ENCODE results near the gene FBXO41.

Gene FBXO41

DNA sequence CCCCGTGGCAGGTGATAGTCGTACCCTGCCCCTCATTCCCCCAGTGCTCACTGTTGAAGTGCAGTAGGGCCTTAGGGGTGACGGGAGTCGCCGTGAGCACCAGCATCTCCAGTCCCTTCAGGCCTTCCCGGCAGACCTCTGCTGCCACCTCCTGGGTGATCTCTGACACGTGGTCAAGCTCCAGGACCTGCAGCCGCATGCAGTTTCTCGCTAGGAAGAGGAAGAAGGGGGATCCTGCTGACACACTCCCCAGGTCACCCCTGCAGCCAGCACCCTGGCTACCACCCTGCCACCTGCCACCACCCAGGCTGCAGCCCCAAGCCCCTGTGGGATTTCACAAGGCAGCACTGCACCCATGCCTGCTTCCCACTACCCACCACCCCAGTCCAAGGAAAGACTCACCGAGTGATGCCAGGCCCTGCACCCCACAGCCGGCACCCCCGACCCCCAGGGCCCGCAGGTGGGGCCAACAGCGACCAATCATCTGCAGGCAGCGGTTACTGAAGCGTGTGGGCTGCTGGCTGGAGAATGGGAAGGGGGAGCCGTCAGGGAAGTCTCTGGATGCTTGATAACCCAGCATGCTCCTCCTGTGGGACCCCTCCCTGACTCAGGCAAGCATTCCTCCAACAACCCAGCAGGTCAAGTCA lies 23.8 kb downstream of the FBXO41 start:
- DNase-seq = no peak

DNA sequence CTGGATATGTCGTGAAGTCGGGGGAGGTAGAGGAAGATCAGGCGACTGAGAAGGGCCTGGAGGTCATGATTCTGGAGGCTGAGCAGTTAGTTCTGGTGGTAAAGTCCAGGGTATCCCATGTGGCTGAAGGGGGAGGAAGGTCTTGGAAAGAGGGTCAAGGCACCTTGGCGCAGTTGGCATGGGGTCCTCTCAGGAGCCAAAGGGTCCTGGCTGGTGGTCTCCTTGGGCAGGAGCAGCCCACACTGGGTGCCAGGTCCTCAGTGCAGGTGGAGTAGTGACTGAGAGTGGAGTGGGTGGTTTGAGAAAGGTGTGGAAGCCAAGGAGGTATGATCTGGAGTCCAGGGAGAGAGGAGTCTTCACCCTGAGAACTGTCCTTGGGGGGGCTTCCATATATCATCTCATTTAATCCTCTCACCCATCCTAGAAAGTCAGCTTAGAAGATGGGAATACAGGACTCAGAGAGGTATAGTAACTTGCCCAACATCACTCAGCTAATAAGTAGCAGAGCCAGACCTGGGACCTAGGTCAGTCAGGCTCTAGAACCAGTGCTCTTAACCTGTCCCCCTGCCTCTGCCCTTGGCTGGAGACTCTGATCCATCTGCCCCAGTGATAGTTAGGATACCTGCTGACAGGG lies 24.5 kb downstream of the FBXO41 start:
- DNase-seq = no peak

DNA sequence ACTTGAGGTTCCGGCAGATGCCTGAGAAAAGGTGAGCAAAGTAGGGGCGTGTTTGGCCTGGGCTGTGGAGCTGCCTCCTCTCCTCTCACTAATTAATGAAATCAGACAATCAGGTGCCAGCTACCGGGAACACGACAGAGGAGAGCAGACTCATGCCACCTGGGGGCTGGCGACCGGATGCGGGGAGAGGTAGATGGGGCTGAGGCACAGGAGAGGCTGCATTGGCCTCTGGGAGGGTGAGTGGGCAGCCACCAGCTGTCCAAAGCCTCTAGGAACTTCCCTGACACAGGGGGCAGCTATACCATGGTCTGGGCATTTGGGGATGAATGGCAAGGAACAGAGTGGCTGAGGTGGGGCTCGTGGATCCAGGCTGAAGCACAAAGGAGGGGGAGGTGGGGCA lies 25.0 kb downstream of the FBXO41 start:
- DNase-seq = no peak

DNA sequence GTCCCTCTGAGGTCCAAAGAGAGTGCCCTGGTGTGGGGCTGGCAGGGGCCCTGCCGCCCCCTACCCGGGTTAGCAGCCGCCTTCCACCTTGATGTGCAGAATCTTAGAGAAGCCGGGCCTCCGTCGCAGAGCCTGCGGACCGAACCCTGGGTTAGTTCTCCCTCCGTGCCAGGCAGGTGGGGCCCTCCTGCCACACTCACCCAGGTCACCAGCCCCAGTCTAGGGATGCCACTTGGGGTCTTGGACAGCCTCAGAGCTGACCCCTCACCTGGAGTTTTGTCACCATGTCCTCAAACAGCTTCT lies 25.4 kb downstream of the FBXO41 start:
- no peak for DNase-seq

DNA sequence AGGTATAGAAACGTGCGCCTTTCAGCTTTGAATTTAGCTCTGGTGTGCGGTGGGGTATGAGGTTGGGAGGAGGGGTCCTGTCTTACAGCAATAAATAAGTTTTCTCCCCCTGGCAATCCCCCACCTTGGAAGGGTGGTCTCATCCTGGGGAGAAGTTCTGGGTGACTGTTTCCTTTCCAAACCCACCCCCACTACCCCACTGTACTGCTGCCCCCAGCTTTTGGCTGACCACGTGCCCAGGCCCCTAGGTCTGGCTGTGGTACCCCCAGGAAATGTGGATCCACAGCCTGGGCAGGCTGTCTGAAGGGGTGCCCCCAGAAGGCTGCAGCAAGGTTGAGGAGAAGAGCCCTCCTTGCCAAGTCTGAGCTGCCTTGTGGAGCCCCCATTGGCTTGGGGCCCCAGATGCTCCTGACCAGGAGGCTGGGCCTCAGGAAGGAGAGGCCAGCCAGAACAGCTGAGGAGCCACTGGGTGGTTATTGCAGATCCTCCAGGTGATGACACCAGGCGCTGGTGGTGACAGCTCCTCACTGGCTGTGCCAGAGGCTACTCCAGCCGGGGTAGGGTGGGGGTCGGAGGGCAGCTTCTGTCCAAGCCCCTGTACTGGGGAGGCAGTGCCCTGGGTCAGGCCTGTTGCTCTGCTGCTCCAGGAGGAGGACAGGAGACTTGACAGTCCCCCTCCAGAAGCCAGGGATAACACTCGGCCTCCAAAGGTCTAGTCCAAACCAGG lies 25.9 kb downstream of the FBXO41 start:
- no peak for DNase-seq

DNA sequence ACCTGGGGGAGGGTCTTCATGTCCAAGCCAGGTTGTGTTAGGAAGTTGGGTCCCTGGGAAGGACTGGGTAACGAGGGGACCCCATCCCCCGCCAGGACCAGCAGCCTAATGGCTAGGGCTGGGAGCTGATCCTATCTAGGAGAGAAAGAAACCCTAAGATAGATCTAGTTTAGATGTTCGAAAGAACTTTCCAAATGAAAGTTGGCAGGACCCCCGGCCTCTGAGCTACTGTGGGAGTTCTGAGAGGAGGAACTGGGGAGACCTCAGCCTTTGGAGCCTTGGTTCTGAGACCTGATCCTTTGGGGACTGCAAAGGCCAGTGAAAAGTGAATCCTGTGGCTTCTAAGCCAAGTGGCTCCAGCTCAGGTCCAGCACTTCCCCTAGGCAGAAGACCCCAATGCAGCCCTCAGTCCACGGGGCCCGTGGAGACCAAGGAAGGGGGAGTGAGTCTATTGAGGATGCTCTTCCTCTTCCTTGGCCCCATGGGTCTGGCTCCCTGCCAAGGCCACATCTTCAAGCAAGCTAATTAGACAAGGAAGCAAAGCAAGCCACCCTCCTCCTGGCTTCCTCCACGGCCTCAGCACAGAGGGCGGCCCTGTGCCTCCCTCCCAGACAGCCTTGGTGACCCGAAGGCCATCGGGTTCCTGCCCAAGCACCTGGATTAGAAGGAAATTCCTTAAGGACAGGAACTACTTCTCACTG lies 26.7 kb downstream of the FBXO41 start:
- DNase-seq = peak in 1 of 6 experiments; percentile 6

DNA sequence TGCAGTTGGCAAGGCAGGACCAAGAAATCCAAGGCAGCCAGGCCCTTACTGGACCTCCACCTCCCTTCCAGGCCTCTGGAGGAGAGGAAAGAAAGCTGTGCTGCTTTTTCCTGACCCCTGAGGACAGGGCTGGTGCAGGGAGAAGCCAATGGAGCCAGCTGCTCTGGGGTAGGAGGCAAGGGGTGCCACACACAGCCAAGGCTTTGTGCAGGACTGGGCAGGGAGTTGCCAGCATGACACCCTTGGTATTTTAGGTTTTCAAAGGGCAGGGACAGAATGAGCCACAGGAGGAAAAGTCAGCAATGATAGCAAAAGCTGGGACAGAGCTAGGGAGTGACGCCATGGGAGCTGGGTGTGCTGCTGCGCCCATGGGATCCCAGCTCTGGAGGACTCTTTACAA lies 27.3 kb downstream of the FBXO41 start:
- DNase-seq = no peak

DNA sequence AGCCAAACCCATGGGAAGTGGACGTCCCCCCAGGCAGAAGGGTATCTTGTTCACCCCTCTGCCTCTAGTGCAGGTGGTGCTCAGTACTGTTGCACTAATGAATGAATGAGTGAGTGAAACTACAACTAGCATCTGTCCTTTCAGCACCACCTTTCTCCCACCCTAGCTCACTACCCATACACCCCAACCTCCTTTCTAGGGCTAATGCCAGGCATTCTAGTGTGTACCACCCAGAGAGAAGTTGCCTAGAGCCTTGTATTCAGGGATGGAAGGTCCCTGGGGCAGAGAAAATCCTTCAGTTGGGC lies 27.7 kb downstream of the FBXO41 start:
- DNase-seq = no peak

DNA sequence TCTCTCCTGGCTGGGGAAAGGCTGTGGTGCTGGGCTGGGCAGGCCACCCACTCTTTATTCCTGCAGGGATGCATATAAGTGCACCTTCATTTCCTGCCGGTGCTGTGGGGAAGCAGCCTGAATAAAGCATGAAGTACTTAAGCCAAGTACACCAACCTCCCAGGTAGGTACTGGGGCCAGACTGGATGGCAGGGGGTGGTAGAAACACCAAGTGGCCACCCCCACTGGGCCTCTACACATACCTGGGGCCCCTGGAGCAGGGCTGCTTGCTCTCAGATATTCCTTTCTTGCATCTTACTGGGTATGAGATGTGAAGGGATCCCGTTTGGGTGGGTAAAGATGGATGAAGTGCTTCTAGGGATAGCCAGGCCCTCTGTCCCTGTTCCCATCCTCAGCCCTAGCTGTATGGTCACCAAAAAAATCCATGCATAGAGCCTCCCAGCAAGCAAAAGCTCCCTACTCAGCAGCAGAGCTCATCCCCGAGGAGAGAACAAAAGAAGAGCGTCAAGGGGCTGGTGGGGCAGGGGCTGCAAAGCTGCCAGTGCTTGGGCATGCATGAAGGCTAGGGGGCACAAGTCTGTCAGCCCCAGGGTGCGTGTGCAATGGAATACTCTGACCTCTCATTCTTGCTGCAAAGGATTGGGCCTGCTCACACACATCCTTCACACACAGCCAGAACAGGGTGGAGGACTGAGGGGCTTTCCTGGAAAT lies 28.2 kb downstream of the FBXO41 start:
- no peak for DNase-seq

DNA sequence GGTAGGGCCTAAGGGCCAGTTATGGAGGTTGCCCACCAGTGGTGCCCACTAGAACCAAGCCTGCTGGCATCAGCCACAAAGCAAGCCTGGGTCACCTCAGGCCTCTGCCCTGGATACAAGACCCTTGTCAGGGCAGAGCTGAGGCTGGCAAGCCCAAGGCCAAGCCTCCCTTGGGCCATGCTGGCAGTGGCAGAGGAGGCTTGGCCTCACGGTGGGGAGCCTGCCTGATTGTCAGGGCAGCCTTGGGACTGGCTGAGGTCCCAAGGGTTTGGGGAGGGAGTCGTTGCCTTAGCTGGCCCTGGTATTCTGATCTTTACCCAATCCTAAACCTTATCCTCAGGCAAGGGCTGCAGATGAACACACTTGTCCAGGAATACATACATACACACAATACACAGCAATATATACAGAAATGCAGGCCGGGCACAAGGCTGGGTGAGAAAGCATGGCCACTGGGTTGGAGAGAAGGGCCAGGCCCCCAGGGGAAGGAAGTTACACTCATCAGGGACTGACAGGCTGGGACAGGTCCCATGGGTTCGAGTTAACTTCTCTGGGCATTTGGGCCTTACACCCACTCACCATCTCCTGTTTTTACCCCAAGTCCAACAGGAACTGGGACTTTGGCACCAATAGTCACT lies 29.2 kb downstream of the FBXO41 start:
- DNase-seq = no peak

DNA sequence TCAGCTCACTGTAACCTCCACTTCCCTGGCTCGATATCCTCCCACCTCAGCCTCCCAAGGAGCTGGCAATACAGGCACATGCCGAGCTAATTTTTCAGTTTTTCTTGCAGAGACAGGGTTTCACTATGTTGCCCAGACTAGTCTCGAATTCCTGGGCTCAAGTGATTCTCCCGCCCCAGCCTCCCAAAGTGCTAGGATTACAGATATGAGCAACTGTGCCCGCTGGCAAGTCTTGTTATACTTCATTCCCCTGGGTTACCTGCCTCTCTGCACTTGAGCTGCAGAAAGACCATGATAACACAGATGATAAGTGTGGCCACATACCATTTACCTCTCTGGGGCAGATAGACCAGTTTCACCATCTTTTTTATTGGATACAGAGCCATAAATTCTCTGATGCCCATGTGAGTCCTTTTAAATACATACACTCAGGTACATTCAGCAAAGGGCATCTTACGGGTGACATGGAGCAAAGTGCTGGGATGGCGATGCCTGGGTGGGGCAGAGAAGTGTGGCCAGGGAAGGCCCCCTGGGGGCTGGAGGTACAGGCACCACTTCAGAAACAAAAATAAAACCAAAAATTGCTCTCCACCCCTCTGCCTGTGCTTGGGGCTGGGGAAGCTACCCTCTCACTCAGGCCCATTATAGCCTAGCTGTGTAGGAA lies 29.8 kb downstream of the FBXO41 start:
- DNase-seq = no peak

DNA sequence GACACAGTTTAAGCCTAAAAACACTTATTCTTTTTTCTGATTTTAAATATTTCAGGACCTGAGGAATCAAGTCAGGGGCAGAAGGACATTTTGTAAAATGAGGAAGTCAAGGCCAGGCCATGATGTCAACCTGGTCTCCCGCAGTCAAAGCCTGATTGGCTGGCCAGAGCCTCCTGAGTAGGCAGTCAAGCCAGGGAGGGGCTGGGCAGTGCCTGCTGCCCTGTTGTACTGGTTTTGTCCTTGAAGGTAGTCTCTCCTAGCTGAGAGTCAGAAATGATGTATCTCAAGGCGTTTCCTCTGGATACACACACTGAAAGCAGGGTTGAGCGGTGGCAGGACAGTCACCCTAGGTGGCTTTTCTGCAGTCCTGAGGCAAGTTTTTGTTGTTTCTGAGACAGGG lies 30.4 kb downstream of the FBXO41 start:
- no peak for DNase-seq

DNA sequence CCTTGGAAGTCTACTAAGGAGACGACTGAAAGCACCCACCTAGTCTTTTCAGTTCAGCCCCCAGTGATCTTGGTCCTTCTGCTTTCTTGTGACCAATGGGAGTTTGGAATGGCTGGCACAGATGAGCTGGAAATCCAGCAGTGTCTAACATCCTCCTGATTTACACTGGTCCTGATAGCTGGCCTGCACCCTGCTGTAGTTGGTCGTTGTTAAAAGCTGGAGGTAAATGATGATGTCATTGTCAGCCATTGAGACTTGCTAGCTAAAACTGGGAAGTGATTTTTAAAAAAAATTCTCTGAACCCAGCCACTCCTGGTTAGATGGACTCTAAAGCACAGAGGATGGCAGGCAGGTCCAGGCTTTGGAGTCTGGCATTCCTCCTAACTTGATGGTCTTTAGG lies 30.9 kb downstream of the FBXO41 start:
- no peak for DNase-seq

DNA sequence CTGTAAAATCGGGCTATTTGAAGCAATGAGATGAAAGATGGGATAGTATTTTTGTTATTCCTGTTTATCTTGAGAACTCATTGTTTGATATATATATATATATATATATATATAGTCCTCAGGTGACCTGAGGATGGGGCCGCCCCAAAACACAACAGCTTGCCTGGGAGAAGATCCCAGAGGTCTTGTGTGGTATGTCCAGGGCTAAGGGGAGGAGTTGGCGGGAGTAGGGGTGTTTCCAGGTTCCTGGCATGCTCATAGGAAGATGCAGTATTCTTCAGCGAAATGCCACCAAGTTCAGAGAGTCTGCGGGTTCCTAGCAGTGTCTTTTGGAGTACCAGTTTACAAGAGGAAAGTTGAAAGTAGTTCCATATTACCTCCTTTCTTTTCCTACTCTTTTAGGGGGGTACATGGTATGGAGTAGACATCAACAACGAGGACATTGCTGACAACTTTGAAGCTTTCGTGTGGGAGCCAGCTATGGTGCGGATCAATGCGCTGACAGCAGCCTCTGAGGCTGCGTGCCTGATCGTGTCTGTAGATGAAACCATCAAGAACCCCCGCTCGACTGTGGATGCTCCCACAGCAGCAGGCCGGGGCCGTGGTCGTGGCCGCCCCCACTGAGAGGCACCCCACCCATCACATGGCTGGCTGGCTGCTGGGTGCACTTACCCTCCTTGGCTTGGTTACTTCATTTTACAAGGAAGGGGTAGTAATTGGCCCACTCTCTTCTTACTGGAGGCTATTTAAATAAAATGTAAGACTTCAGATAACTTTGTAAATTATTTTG lies 31.8 kb downstream of the FBXO41 start:
- DNase-seq = no peak

DNA sequence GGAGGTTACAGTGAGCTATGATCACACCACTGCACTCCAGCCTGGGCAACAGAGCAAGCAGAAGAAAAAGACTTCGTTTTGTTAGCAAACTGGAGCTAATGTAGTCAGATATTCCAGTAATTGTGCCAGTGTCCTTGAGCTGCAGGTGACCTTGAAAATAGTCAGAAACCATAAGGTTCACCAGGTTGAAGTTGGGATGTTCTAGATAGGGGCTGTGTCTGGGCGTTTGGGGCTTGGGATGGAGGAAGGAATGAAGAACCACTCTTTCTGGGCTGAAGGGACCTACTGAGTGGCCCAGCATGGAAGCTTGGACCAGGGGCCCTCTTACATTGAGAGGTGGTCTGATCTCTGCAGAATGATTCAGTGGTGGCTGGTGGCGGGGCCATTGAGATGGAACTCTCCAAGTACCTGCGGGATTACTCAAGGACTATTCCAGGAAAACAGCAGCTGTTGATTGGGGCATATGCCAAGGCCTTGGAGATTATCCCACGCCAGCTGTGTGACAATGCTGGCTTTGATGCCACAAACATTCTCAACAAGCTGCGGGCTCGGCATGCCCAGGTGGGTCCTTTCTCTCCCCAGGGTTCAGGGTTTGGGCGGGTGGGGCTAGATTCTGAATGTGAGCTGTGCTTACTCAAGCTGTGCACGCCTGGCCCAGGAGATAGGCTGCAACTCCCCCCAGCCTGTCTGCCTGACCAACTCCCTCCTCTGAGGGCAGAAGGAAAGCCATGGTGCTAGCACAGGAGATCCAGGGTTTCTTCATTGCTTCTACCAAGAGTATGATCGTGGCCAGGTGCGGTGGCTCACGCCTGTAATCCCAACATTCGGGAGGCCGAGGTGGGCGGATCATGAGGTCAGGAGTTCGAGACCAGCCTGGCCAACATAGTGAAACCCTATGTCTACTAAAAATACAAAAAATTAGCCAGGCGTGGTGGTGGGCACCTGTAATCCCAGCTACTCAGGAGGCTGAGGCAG lies 33.1 kb downstream of the FBXO41 start:
- no peak for DNase-seq

DNA sequence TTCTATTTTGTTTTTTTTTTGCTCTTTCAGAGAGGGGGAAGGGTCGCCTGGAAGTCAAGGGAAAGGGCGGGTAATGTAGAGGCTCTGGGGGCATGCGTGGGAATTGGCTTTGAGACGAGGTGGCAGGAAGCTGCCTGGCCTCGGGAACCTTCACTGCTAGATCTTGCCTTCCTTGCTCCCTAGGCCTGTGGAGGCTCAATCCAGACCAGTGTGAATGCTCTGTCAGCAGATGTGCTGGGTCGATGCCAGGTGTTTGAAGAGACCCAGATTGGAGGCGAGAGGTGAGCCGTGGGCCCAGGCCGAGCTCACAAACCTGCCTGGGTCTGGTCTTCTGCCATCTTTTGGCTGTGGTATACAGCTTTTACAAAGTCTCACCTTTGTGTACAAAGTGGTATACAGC lies 34.6 kb downstream of the FBXO41 start:
- no peak for DNase-seq

DNA sequence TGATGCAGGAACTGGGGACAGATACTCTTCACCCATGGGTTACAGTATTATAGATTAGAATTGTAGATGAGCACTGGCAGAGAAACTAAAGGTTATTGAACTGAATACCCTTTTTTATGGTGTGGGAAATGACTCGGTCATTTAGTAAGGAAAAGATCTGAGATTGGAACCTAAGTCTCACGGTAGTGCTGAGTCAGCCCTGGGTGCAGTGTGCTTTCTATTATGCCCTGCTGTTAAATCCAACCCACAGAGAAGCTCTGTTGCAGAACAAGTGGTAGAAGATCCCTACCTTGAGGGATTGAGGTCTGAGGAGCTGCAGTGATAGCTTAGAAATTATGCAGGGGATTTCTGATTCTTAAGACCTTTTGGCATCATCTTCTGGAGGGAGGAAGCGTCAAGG lies 37.4 kb downstream of the FBXO41 start:
- DNase-seq = no peak

DNA sequence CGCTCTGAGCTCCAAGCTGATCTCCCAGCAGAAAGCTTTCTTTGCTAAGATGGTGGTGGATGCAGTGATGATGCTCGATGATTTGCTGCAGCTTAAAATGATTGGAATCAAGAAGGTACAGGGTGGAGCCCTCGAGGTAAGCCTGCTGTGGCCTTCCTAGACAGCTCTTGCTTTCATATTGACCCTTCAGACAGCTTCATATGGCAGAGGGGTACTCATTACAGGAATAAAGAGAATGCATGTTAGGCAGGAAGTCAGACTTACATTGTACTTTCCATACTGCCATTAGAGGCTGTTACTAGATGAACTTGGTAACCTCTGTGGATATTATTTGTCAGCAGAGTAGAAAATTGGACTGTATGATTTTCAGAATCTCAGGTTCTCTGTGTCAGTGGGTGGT lies 39.7 kb downstream of the FBXO41 start:
- DNase-seq = no peak

DNA sequence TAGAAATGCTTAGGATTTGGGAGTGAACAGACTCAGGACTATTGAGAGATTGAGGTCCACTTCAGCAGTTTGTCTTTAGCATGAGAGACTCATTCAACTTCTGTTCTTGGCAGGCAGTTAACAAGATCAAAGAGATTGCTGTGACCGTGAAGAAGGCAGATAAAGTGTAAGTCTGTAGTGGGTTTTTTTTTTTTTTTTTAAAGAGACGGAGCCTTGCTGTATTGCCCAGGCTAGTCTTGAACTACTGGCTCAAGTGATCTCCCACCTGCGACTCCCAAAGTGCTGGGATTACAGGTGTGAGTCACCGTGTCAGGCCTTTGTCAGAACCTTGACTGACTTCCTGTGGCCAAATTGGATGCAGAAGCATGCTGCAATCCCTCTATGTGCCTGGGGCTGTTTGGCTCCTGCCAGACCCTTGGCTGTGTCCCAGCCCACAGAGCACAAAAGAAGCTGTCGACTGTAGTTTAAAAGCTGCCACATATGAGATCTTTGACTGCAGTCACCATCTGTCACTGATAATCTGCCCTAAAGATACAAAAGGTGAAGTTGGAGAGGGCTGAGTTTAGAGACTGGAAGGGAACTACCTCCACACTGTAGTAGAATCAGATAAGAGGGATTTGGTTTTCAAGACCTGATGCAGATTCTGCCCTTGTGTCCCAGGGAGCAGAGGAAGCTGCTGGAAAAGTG lies 40.3 kb downstream of the FBXO41 start:
- no peak for DNase-seq

DNA sequence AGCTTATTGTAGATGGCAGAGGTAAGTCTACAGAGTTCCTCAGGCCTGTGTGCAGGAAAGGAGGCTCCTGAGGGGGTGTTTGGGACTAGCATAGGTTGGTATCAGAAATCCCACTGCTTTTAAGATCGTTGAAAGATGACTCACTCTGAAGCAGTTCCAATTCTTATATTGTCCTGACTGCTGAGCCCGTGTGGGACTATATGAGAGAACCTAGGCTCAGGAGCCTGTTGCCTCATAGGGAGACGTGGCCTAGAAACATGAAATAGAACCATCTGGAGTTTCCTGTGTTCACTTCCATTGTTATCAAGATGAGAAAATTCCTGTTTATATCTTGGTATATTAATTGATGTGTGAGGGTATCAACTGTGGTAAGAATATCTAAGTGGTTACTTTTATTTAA lies 44.5 kb downstream of the FBXO41 start:
- no peak for DNase-seq

Data from stimulated activated naive CD4-positive, alpha-beta T cell (primary cell).